HCT116 (cell line): Measurements from ENCODE around the gene CACNA1G. TPM values are rescaled to one million over a fixed set of nuclear protein-coding genes. Genes with fewer than 3 reads are reported as not detected.

ENCODE experiments used
- ATAC-seq: fragments of 200-7000 bp; cut with Tn5 transposase; 2 replicates; pipeline ENCODE4 v1.9.1; 2020; ENCODE audit warnings: mild to moderate bottlenecking, moderate library complexity
- BruUV-seq: library from RNA; stranded (reverse); fragments of 400-500 nt; replicated peaks from 2 replicates; lab custom pipeline; 2021; lab: Mats Ljungman, UMichigan
- CTCF ChIA-PET: fragments of 300-600 bp; sonication (Branson Sonifier 250); formaldehyde crosslinking; loops from one replicate; lab custom pipeline; 2021; ENCODE audit warnings: antibody characterized with exemption; lab: Charles Lee
- POLR2A ChIA-PET: fragments of 300-600, 350-600 bp; sonication (Branson Sonifier 250); formaldehyde crosslinking; loops from one replicate; lab custom pipeline; 2021; ENCODE audit warnings: antibody characterized with exemption; lab: Charles Lee
- RAD21 ChIA-PET, 2 experiments: fragments of 300-600 bp; sonication (Branson Sonifier 250); formaldehyde crosslinking; loops; one replicate each; lab custom pipeline; 2023; ENCODE audit warnings: low total read pairs in 2 of 2; ENCODE audit not compliant: uncharacterized antibody in 2 of 2, unreplicated experiment in 2 of 2, low non-redundant PET in 1 of 2; lab: Charles Lee
- DNase-seq: peaks from one replicate; pipeline ENCODE4 v3.0.0-alpha.2; 2010; ENCODE audit warnings: low read depth, low spot score
- H2AFZ ChIP-seq: fragments of 200-600 bp; shearing (Covaris generic), sonication (generic); 2 replicates; pipeline ENCODE4 v1.6.1; 2017; ENCODE audit warnings: low read depth, mixed run types, mixed read lengths, antibody characterized with exemption, low read length; ENCODE audit not compliant: poor library complexity, severe bottlenecking
- H3K27ac ChIP-seq: 2 replicates; pipeline ENCODE4 v1.5.1; 2012; ENCODE audit warnings: low read depth, low read length
- H3K27me3 ChIP-seq: fragments of 200-600 bp; sonication (generic); 2 replicates; pipeline ENCODE4 v1.6.1; 2016; ENCODE audit warnings: mixed run types, low read length, mixed read lengths; ENCODE audit not compliant: insufficient read depth
- H3K36me3 ChIP-seq, 2 experiments: fragments of 200-500 bp in 1 of 2; fragments of 200-600 bp in 1 of 2; sonication (Bioruptor generic) in 1 of 2; sonication (generic) in 1 of 2; 2 replicates each; pipeline versions ENCODE4 v1.5.1 to v1.6.1; 2014 to 2016; ENCODE audit warnings: low read length in 2 of 2, inconsistent platforms in 1 of 2, mixed read lengths in 1 of 2, mixed run types in 1 of 2; ENCODE audit not compliant: insufficient read depth in 2 of 2, control insufficient read depth in 1 of 2
- H3K4me1 ChIP-seq, 2 experiments: fragments of 200-600 bp in 1 of 2; sonication (generic) in 1 of 2; 2 replicates each; pipeline versions ENCODE4 v1.5.1 to v1.6.1; 2012 to 2017; ENCODE audit warnings: low read length in 2 of 2, inconsistent platforms in 1 of 2, mild to moderate bottlenecking in 1 of 2, mixed read lengths in 1 of 2, mixed run types in 1 of 2, moderate library complexity in 1 of 2; ENCODE audit not compliant: insufficient read depth in 2 of 2, control insufficient read depth in 1 of 2
- H3K4me2 ChIP-seq: fragments of 200-600 bp; sonication (generic); 2 replicates; pipeline ENCODE4 v1.6.1; 2017; ENCODE audit warnings: mixed run types, low read length, mixed read lengths
- H3K4me3 ChIP-seq, 2 experiments: fragments of 200-600 bp in 1 of 2; sonication (generic) in 1 of 2; replicated peaks in 1 of 2; 2 replicates each; pipeline ENCODE4 v1.5.1; 2011 to 2016; ENCODE audit warnings: low read length in 2 of 2, control low read depth in 1 of 2, low read depth in 1 of 2, mild to moderate bottlenecking in 1 of 2, mixed read lengths in 1 of 2, mixed run types in 1 of 2
- H3K79me2 ChIP-seq: fragments of 200-600 bp; sonication (generic); 2 replicates; pipeline ENCODE4 v1.6.1; 2017; ENCODE audit warnings: mild to moderate bottlenecking, mixed run types, low read length, moderate library complexity, mixed read lengths; ENCODE audit not compliant: insufficient read depth
- H3K9ac ChIP-seq: fragments of 200-600 bp; sonication (generic); 2 replicates; pipeline ENCODE4 v1.6.1; 2016; ENCODE audit warnings: low read length, mixed read lengths
- H3K9me2 ChIP-seq: fragments of 200-600 bp; sonication (generic), shearing (Covaris generic); 2 replicates; pipeline ENCODE4 v1.6.1; 2017; ENCODE audit warnings: mixed run types, mild to moderate bottlenecking, moderate library complexity; ENCODE audit not compliant: insufficient read depth
- H3K9me3 ChIP-seq, 2 experiments: fragments of 200-500 bp in 1 of 2; fragments of 200-600 bp in 1 of 2; sonication (Bioruptor generic) in 1 of 2; sonication (generic) in 1 of 2; 2 replicates each; pipeline ENCODE4 v1.6.1; 2014 to 2017; ENCODE audit warnings: low read length in 2 of 2, mixed read lengths in 2 of 2, inconsistent platforms in 1 of 2, low read depth in 1 of 2, mild to moderate bottlenecking in 1 of 2, mixed run types in 1 of 2, moderate library complexity in 1 of 2; ENCODE audit not compliant: control insufficient read depth in 1 of 2, insufficient read depth in 1 of 2
- H4K20me1 ChIP-seq: fragments of 200-600 bp; sonication (generic), shearing (Covaris generic); 2 replicates; pipeline ENCODE4 v1.6.1; 2017; ENCODE audit warnings: mixed run types, mild to moderate bottlenecking, moderate library complexity; ENCODE audit not compliant: insufficient read depth
- CBX3 ChIP-seq: IDR thresholded peaks from 2 replicates; pipeline ENCODE4 v1.6.1; 2012; ENCODE audit warnings: low read depth
- CEBPB ChIP-seq: IDR thresholded peaks from 2 replicates; pipeline ENCODE4 v1.6.1; 2012; ENCODE audit warnings: low read depth
- EGR1 ChIP-seq: IDR thresholded peaks from 2 replicates; pipeline ENCODE4 v1.6.1; 2012; ENCODE audit warnings: low read depth
- ELF1 ChIP-seq: IDR thresholded peaks from 2 replicates; pipeline ENCODE4 v1.6.1; 2012; ENCODE audit warnings: low read depth, borderline replicate concordance
- EZH2 ChIP-seq: fragments of 200-600 bp; sonication (generic); IDR thresholded peaks from 2 replicates; pipeline ENCODE4 v1.6.1; 2017; ENCODE audit warnings: antibody characterized with exemption, mixed run types
- FOSL1 ChIP-seq: IDR thresholded peaks from 2 replicates; pipeline ENCODE4 v1.6.1; 2012; ENCODE audit warnings: low read depth
- JUND ChIP-seq: IDR thresholded peaks from 2 replicates; pipeline ENCODE4 v1.6.1; 2012
- POLR2A ChIP-seq: IDR thresholded peaks from 2 replicates; pipeline ENCODE4 v1.7.0; 2011; ENCODE audit warnings: borderline replicate concordance; ENCODE audit not compliant: insufficient read depth, insufficient read length; ENCODE audit errors: extremely low read depth
- POLR2AphosphoS5 ChIP-seq: IDR thresholded peaks from 2 replicates; pipeline ENCODE4 v1.6.1; 2011; ENCODE audit warnings: mild to moderate bottlenecking, low read depth, low read length, moderate library complexity
- RAD21 ChIP-seq: IDR thresholded peaks from 2 replicates; pipeline ENCODE4 v1.6.1; 2012; ENCODE audit warnings: low read depth, mild to moderate bottlenecking
- SIN3A ChIP-seq: IDR thresholded peaks from 2 replicates; pipeline ENCODE4 v1.6.1; 2012; ENCODE audit warnings: low read depth
- SP1 ChIP-seq: IDR thresholded peaks from 2 replicates; pipeline ENCODE4 v1.6.1; 2012; ENCODE audit warnings: low read depth
- TCF7L2 ChIP-seq: IDR thresholded peaks from 2 replicates; pipeline ENCODE4 v1.7.0; 2011; ENCODE audit warnings: borderline replicate concordance, inconsistent platforms; ENCODE audit not compliant: insufficient read depth, insufficient read length; ENCODE audit errors: extremely low read depth
- YY1 ChIP-seq: IDR thresholded peaks from 2 replicates; pipeline ENCODE4 v1.6.1; 2011; ENCODE audit warnings: low read length, low read depth, moderate library complexity, mild to moderate bottlenecking; ENCODE audit not compliant: insufficient replicate concordance; ENCODE audit errors: extremely low read depth
- ZFX ChIP-seq: fragments of 450-650 bp; IDR thresholded peaks from 2 replicates; pipeline ENCODE4 v1.6.1; 2017
- ZNF274 ChIP-seq: fragments of 200-500 bp; sonication (Bioruptor generic); IDR thresholded peaks from 2 replicates; pipeline ENCODE4 v1.6.1; 2014; ENCODE audit warnings: mild to moderate bottlenecking, low read depth, low read length, inconsistent platforms
- intact Hi-C: fragments of 100-400 bp; cut with micrococcal nuclease; formaldehyde crosslinking; loops from 2 replicates; pipeline ENCODE4 v1.10.0; 2022
- total RNA-seq: library from RNA; stranded (reverse); gene quantifications from one replicate; pipeline ENCODE4 v1.2.1, GENCODE V29; 2021; ENCODE audit not compliant: unreplicated experiment
- TF ChIP-seq, protein P1 (sequence below): IDR thresholded peaks from 2 replicates; pipeline ENCODE4 v1.6.1; 2011; ENCODE audit warnings: mild to moderate bottlenecking, low read length, moderate library complexity; ENCODE audit not compliant: insufficient replicate concordance; ENCODE audit errors: extremely low read depth
- TF ChIP-seq, protein P2 (sequence below), 3 experiments: fragments of 200-600 bp in 1 of 3; sonication (generic) in 1 of 3; IDR thresholded peaks in 2 of 3; conservative IDR thresholded peaks in 1 of 3; 2 replicates each; pipeline ENCODE4 v1.5.1; 2012 to 2017; ENCODE audit warnings: low read depth in 2 of 3, low read length in 2 of 3, antibody characterized with exemption in 1 of 3, borderline replicate concordance in 1 of 3, control low read depth in 1 of 3, mild to moderate bottlenecking in 1 of 3, mixed read lengths in 1 of 3, mixed run types in 1 of 3, moderate library complexity in 1 of 3; ENCODE audit not compliant: insufficient read depth in 1 of 3
- TF ChIP-seq, protein P3 (sequence below): IDR thresholded peaks from 2 replicates; pipeline ENCODE4 v1.6.1; 2012

The CACNA1G gene
- total RNA-seq, 1 experiment from 2014 or later, result 3.4 TPM

DNA sequence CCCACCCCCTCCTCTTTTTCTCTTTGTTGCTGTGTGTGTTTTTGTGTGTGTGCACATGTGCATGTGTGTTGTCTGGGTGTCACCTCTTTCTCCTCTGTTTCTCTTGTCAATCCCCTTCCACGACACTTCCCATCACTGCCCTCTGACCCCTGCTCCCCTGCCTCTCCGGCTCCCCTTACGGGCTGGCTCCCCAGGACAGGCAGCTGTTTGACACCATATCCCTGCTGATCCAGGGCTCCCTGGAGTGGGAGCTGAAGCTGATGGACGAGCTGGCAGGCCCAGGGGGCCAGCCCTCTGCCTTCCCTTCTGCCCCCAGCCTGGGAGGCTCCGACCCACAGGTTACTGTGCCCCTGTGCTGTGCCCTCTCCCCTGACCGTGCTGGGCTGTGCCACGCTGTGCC lies 59.0 kb downstream of the CACNA1G start (continued):
- TF ChIP-seq, protein P1, sequence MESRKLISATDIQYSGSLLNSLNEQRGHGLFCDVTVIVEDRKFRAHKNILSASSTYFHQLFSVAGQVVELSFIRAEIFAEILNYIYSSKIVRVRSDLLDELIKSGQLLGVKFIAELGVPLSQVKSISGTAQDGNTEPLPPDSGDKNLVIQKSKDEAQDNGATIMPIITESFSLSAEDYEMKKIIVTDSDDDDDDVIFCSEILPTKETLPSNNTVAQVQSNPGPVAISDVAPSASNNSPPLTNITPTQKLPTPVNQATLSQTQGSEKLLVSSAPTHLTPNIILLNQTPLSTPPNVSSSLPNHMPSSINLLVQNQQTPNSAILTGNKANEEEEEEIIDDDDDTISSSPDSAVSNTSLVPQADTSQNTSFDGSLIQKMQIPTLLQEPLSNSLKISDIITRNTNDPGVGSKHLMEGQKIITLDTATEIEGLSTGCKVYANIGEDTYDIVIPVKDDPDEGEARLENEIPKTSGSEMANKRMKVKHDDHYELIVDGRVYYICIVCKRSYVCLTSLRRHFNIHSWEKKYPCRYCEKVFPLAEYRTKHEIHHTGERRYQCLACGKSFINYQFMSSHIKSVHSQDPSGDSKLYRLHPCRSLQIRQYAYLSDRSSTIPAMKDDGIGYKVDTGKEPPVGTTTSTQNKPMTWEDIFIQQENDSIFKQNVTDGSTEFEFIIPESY, result no peak
- TF ChIP-seq SIN3A (no peak), YY1 (no peak), SP1 (no peak), TCF7L2 (no peak), FOSL1 (no peak), ZFX (no peak), ZNF274 (no peak), EGR1 (no peak)

DNA sequence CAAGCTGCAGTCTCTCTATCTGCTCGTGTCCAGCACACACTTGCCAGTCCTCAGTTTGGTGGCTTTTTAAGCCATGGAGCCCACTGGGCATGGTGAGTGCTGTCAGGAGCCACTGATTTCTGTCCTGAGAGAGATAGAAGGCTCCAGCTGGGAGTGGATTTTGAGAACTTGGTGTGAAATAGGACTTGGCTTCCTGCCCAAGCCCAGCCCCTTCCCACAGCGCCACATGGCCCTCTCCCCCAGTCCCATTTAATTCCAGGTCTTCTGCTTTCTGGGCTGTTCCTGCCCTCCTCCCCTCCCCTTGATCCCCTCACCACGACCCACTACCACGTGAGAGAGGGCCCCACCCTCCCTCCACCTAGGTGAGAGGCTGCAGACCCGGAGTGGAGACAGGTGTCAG lies 59.7 kb downstream of the CACNA1G start:
- POLR2A ChIA-PET, result interaction anchor here (1.6 kb wide), 1 partner anchor 19 kb away, joined by 4 read pairs; no protein-coding TSS in a partner anchor
- TF ChIP-seq POLR2A (no peak), RAD21 (no peak), SP1 (no peak), JUND (no peak), FOSL1 (no peak), CBX3 (no peak), EZH2 (no peak), EGR1 (no peak), ZFX (no peak), ELF1 (no peak), ZNF274 (no peak), POLR2AphosphoS5 (no peak), YY1 (no peak), CEBPB (no peak), SIN3A (no peak)
- TF ChIP-seq, protein P2, sequence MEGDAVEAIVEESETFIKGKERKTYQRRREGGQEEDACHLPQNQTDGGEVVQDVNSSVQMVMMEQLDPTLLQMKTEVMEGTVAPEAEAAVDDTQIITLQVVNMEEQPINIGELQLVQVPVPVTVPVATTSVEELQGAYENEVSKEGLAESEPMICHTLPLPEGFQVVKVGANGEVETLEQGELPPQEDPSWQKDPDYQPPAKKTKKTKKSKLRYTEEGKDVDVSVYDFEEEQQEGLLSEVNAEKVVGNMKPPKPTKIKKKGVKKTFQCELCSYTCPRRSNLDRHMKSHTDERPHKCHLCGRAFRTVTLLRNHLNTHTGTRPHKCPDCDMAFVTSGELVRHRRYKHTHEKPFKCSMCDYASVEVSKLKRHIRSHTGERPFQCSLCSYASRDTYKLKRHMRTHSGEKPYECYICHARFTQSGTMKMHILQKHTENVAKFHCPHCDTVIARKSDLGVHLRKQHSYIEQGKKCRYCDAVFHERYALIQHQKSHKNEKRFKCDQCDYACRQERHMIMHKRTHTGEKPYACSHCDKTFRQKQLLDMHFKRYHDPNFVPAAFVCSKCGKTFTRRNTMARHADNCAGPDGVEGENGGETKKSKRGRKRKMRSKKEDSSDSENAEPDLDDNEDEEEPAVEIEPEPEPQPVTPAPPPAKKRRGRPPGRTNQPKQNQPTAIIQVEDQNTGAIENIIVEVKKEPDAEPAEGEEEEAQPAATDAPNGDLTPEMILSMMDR (IDR thresholded peaks at IDR 0.05 in 2 of 3, conservative IDR thresholded peaks at IDR 0.05 in 1 of 3; ENCODE audit: borderline replicate concordance in 1 of 3, insufficient read depth in 1 of 3, low read depth in 2 of 3, low read length in 2 of 3), result no peak
- TF ChIP-seq, protein P3, sequence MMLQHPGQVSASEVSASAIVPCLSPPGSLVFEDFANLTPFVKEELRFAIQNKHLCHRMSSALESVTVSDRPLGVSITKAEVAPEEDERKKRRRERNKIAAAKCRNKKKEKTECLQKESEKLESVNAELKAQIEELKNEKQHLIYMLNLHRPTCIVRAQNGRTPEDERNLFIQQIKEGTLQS, result no peak

More for the DNA sequence above, 59.7 kb downstream of the CACNA1G start:
- Histone ChIP-seq H3K4me1 (peaks cover 0 to 21% of the 10 kb centered on the region in 2 experiments; a peak in 2 of 4 replicates), H3K9ac (no peak overlapping the region), H3K79me2 (no peaks in the 10 kb centered on the region), H3K4me2 (no peak overlapping the region), H3K36me3 (no peaks in the 10 kb centered on the region), H2AFZ (no peak overlapping the region), H4K20me1 (no peaks in the 10 kb centered on the region), H3K27ac (no peak overlapping the region), H3K27me3 (no peaks in the 10 kb centered on the region), H3K9me3 (no peaks in the 10 kb centered on the region), H3K4me3 (no peak overlapping the region), H3K9me2 (no peaks in the 10 kb centered on the region)
- DNase-seq, result no peak
- RAD21 ChIA-PET, result no interaction called here
- ATAC-seq, result no peak
- CTCF ChIA-PET, result no interaction called here
- BruUV-seq, result no TSS peak
- intact Hi-C loops, result no loop called here
